Keratinocyte (primary cell): ENCODE results near the gene GOLGA2. TPM values are rescaled to one million over a fixed set of nuclear protein-coding genes. Genes with fewer than 3 reads are reported as not detected.

Source experiments
- DNase-seq: peaks from one replicate; pipeline ENCODE4 v3.0.0-alpha.2; 2011; ENCODE audit warnings: low read depth, missing footprints, low spot score
- FAIRE-seq: peaks from 2 replicates; lab custom pipeline; 2011; peaks lifted over from hg19 to GRCh38; lab: Jason Lieb, UNC
- H2AFZ ChIP-seq: 2 replicates; pipeline ENCODE4 v1.6.0; 2012; ENCODE audit warnings: low read length, control low read depth, inconsistent platforms; ENCODE audit not compliant: control insufficient read depth
- H3K27ac ChIP-seq: 2 replicates; pipeline ENCODE4 v1.5.1; 2011; ENCODE audit warnings: low read length; ENCODE audit not compliant: control insufficient read depth, insufficient read depth
- H3K27me3 ChIP-seq: 3 replicates; pipeline ENCODE4 v1.6.0; 2011; ENCODE audit warnings: low read length; ENCODE audit not compliant: control insufficient read depth, insufficient read depth; ENCODE audit errors: extremely low read depth
- H3K36me3 ChIP-seq, 2 experiments: 2 replicates in 1 of 2; 3 replicates in 1 of 2; pipeline ENCODE4 v1.5.1; 2011; ENCODE audit warnings: low read length in 2 of 2, mild to moderate bottlenecking in 1 of 2; ENCODE audit not compliant: control insufficient read depth in 2 of 2, insufficient read depth in 2 of 2; ENCODE audit errors: extremely low read depth in 1 of 2
- H3K4me1 ChIP-seq: 3 replicates; pipeline ENCODE4 v1.5.1; 2011; ENCODE audit warnings: low read length; ENCODE audit not compliant: control insufficient read depth, insufficient read depth; ENCODE audit errors: extremely low read depth
- H3K4me2 ChIP-seq: 3 replicates; pipeline ENCODE4 v1.6.0; 2011; ENCODE audit warnings: low read depth, low read length; ENCODE audit not compliant: control insufficient read depth, insufficient read depth; ENCODE audit errors: extremely low read depth
- H3K4me3 ChIP-seq, 3 experiments: fragments of 200-600 bp in 1 of 3; sonication (generic) in 1 of 3; 2 replicates in 2 of 3; 3 replicates in 1 of 3; pipeline ENCODE4 v1.5.1; 2011 to 2016; ENCODE audit warnings: low read length in 3 of 3, mild to moderate bottlenecking in 3 of 3, control low read depth in 2 of 3, inconsistent platforms in 1 of 3, low read depth in 1 of 3, mixed read lengths in 1 of 3, mixed run types in 1 of 3, moderate library complexity in 1 of 3; ENCODE audit not compliant: control insufficient read depth in 2 of 3, insufficient read depth in 2 of 3; ENCODE audit errors: extremely low read depth in 1 of 3
- H3K79me2 ChIP-seq: 2 replicates; pipeline ENCODE4 v1.6.0; 2012; ENCODE audit warnings: low read length; ENCODE audit not compliant: control insufficient read depth, insufficient read depth
- H3K9ac ChIP-seq: 3 replicates; pipeline ENCODE4 v1.6.0; 2011; ENCODE audit warnings: low read length; ENCODE audit not compliant: control insufficient read depth, insufficient read depth; ENCODE audit errors: extremely low read depth
- H3K9me1 ChIP-seq: 3 replicates; pipeline ENCODE4 v1.6.0; 2011; ENCODE audit warnings: low read length; ENCODE audit not compliant: control insufficient read depth, insufficient read depth; ENCODE audit errors: extremely low read depth
- H3K9me3 ChIP-seq: 2 replicates; pipeline ENCODE4 v1.5.1; 2012; ENCODE audit warnings: low read depth, low read length; ENCODE audit not compliant: control insufficient read depth
- H4K20me1 ChIP-seq: 3 replicates; pipeline ENCODE4 v1.6.0; 2011; ENCODE audit warnings: low read length; ENCODE audit not compliant: control insufficient read depth, insufficient read depth; ENCODE audit errors: extremely low read depth
- EZH2 ChIP-seq: IDR thresholded peaks from one replicate; pipeline ENCODE4 v1.6.1; 2012; ENCODE audit warnings: inconsistent platforms, mild to moderate bottlenecking, low read length, moderate library complexity
- dilution Hi-C: fragments of 300-500 bp; cut with MboI; formaldehyde crosslinking; loops from one replicate; pipeline ENCODE4 v1.7.0; 2020; ENCODE audit warnings: low sequenced_read_pairs; ENCODE audit not compliant: extremely low pct_ligation_motif_present
- polyA plus RNA-seq, 5 experiments: library from polyadenylated mRNA; depleted of rRNA in 3 of 5; stranded (reverse) in 3 of 5; stranded (forward) in 1 of 5; unstranded in 1 of 5; fragments of >200 nt; gene quantifications; 1 replicate in 1 of 5; 2 replicates in 3 of 5; 3 replicates in 1 of 5; pipeline versions ENCODE4 v1.2.1 to v1.2.3, GENCODE V29; 2011 to 2012; ENCODE audit warnings: missing spikeins in 2 of 5, low read depth in 1 of 5, low replicate concordance in 1 of 5
- TF ChIP-seq, protein P1 (sequence below), 3 experiments: IDR thresholded peaks in 1 of 3; conservative IDR thresholded peaks in 1 of 3; optimal IDR thresholded peaks in 1 of 3; 2 replicates in 2 of 3; 3 replicates in 1 of 3; pipeline versions ENCODE3 to v1.5.1; 2011; ENCODE audit warnings: low read length in 3 of 3, mild to moderate bottlenecking in 3 of 3, moderate library complexity in 2 of 3, control low read depth in 1 of 3, inconsistent platforms in 1 of 3; ENCODE audit not compliant: insufficient read depth in 2 of 3; ENCODE audit errors: extremely low read depth in 1 of 3

The GOLGA2 gene
- polyA plus RNA-seq, 1 donor (not counting 4 experiments of a cell fraction or from before 2014, with no cell fraction given), result 41.6 TPM

- H4K20me1 ChIP-seq, result no peaks in the 10 kb centered on the region
- no peak overlapping the region for H3K4me3 ChIP-seq
- no peak overlapping the region for H2AFZ ChIP-seq
- TF ChIP-seq, protein P1, sequence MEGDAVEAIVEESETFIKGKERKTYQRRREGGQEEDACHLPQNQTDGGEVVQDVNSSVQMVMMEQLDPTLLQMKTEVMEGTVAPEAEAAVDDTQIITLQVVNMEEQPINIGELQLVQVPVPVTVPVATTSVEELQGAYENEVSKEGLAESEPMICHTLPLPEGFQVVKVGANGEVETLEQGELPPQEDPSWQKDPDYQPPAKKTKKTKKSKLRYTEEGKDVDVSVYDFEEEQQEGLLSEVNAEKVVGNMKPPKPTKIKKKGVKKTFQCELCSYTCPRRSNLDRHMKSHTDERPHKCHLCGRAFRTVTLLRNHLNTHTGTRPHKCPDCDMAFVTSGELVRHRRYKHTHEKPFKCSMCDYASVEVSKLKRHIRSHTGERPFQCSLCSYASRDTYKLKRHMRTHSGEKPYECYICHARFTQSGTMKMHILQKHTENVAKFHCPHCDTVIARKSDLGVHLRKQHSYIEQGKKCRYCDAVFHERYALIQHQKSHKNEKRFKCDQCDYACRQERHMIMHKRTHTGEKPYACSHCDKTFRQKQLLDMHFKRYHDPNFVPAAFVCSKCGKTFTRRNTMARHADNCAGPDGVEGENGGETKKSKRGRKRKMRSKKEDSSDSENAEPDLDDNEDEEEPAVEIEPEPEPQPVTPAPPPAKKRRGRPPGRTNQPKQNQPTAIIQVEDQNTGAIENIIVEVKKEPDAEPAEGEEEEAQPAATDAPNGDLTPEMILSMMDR (optimal IDR thresholded peaks at IDR 0.05 in 1 of 3, IDR thresholded peaks at IDR 0.05 in 1 of 3, conservative IDR thresholded peaks at IDR 0.05 in 1 of 3; ENCODE audit: extremely low read depth in 1 of 3, insufficient read depth in 2 of 3, low read length in 3 of 3), result no peak
- no peak for TF ChIP-seq EZH2
- no peaks in the 10 kb centered on the region for H3K27me3 ChIP-seq
- H3K36me3 ChIP-seq, result peaks cover 15 to 22% of the 10 kb centered on the region in 2 experiments
- peaks cover 23% of the 10 kb centered on the region for H3K4me1 ChIP-seq
- no peak for DNase-seq
- H3K79me2 ChIP-seq, result no peaks in the 10 kb centered on the region
- no peak overlapping the region for H3K4me2 ChIP-seq
- no peaks in the 10 kb centered on the region for H3K9me1 ChIP-seq
- dilution Hi-C loops, result no loop called here
- no peak overlapping the region for H3K9ac ChIP-seq
- no peaks in the 10 kb centered on the region for H3K9me3 ChIP-seq
- H3K27ac ChIP-seq, result no peak overlapping the region
- no peak for FAIRE-seq
These were observed 33.7 kb upstream of the GOLGA2 start for GRCh38 chr9:128309551-128309950.

DNA sequence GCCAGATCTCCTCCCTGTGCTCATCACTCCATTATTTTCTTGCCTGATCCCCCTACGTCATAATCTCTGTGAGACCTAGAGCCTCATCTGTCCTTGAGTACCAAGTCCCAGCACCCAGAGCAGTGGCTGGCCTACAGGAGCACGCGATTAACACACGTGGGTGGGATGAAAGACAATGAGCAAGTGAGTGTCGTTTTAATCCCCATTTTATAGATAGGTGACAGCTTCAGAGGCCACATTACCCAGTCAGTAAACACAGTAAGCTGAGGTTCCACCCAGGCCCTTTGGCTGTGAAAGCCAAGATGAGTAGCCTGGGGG lies 29.1 kb upstream of the GOLGA2 start:
- Histone ChIP-seq H3K9me1 (no peaks in the 10 kb centered on the region), H3K27ac (no peak overlapping the region), H3K4me3 (no peak overlapping the region), H3K9ac (no peak overlapping the region), H3K36me3 (peaks cover 4 to 6% of the 10 kb centered on the region in 2 experiments), H3K79me2 (no peaks in the 10 kb centered on the region), H3K4me1 (peaks cover 23% of the 10 kb centered on the region), H3K4me2 (no peak overlapping the region), H3K27me3 (no peaks in the 10 kb centered on the region), H2AFZ (no peak overlapping the region), H3K9me3 (no peaks in the 10 kb centered on the region), H4K20me1 (no peaks in the 10 kb centered on the region)
- TF ChIP-seq, protein P1 (optimal IDR thresholded peaks at IDR 0.05 in 1 of 3, IDR thresholded peaks at IDR 0.05 in 1 of 3, conservative IDR thresholded peaks at IDR 0.05 in 1 of 3; ENCODE audit: extremely low read depth in 1 of 3, insufficient read depth in 2 of 3, low read length in 3 of 3), result no peak
- no peak for TF ChIP-seq EZH2
- dilution Hi-C loops, result no loop called here
- no peak for DNase-seq
- no peak for FAIRE-seq
